GM21526 (cell line): ENCODE results near the gene HPSE2.
"Not testable (repeated sequence)": the region's sequence is repeated elsewhere in the genome, so short reads cannot be mapped to it uniquely, and the experiment has no call there.

ENCODE experiments used
- ATAC-seq: cut with Tn5 transposase; IDR thresholded peaks from one replicate; pipeline ENCODE4 v1.9.1; 2021; ENCODE audit warnings: moderate library complexity; ENCODE audit not compliant: unreplicated experiment, low FRiP score

The HPSE2 gene

DNA sequence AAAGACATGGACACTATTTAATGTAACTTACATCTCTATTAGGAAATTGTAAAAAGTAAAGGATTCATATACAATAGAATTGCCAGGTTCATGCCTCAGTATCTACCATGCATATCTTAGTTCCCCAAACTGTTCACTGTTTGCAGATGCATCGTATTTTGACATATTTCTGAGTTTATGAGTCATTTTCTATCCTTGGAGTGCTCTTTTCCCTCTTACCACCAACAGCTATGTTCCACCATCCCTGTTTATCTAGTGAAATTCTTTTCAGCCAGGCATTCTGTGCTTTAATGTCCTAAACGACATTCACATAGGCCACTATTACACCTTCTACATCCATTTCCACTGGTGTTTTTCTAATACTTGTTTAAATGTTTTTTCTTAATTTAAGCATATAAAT lies 649.6 kb downstream of the HPSE2 start:
- ATAC-seq = no peak

DNA sequence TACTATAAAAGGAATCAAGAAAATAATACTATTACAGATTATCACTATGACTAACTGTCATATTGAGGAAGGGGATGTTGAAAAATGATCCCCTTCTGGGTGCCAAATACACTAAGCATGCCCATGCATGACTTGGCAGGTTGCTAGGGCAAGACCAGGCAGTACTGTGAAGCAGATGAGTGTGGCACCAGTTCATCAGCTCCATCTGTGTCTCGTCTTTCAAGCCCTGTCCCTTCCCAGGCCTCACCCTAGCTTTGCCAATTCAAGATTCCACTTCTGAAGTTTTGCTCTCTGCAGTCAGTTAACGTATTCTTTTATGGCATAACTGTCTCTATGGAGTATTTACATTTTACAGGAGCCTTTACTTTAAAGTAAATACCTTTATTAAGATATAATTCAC lies 653.3 kb downstream of the HPSE2 start:
- ATAC-seq = no peak

DNA sequence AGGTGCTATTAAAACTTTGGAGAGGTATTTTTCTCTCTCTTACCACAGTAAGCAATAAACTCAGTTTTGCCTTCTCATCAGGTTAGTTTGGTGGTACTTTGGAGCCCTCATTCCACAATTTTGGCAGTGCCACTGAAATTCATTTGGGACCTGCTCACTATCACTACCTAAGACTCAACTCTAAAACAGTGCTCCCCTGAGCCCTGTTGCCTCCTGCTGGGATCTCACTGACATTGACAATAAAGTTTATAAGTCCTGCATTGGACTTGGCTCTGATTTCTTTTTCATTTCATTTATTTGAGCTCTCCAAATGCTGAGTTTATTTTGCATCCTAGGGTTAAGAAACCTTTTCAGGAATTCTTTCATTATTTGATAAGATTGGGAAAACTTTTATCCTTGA lies 658.1 kb downstream of the HPSE2 start:
- ATAC-seq = no peak

DNA sequence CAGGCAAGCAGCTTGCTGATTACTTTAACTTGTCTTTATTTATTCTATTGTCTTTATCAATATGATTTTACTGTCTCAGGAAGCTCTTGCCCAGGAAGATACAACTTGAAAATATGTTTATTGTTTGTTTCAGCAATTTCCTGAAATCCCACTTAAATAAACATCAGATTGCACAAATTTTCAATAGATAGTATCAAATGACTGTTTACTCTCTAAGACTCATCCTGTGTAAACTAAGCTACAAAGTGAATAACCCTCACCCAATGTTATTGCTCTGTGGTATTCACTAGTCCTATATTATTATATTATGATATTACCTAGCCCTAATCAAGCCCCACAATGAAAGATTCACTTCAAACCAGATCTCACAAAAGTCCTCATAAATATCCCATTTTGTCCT lies 658.5 kb downstream of the HPSE2 start:
- ATAC-seq = no peak

DNA sequence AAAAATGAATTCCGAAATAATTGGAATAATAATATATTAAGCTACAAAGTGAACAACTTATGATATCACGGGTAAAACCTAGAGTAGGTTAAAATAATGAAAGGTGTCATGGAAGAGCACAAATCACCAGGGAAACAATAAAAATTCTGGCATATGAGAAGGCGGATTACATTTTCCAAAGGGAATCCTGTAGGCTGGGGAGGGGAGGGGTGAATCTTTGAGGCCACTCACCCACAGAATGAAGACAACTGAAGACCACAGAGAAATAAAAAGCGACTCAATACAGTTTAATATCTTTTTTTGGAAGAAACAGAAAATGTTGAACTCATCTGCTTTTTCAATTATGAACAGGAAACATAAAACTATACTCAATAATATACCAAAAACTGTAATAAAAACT lies 659.6 kb downstream of the HPSE2 start:
- ATAC-seq = no peak

DNA sequence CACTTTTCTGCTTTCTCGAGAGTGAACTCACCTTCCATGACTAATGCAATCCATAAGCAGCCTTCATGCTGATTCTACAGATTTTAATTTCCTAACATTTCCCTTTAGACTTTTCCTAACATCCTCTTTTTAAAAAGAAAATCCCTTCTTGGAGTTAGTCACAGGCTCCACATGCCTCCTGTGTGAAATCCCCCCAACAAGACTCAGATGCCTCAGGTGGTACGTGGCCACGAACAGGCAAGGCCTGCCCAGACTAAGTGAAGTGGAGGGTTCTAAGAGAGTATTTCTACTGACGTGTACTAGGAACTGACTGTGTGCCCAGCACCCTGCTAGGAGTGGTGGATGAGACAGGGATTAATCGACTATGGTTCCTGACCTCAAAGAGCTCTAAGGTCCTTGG lies 663.1 kb downstream of the HPSE2 start:
- no peak for ATAC-seq

DNA sequence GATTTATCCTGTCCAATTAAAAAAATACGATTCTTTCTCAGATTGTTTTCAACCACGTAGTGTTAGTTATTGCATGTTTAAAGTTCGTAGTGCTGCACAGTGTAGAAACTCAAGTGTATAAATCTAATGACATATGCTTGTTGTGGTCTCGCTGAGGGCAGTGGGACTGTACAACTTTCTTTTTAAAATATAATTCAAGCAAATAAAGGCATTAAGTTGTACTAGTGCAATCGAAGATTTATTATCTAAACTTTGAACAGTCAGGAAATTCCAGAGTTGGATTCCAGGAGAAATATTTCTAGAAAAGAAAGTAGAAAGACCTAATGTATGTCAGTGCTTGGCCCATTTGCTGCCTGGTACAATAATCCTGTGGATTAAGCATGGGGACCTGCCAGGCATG lies 664.8 kb downstream of the HPSE2 start:
- no peak for ATAC-seq

DNA sequence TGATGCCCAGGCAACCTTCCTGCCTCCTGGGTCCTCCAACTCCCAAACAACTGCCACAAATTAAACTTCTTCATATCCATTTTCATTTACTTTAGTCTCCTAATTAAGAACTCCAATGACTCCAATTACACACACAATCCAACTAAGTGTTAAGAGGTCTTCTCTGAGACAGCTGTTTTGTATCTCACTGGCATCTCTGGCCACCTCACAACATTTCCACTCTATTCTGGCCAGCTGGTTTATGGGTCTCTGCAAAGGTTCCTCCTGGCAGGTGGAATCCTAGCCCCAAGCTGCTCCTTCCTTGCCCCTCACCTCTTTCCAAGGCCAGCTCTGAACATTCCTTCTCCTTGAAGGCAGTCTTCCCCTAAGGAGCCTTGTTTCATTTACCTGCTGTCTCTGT lies 665.8 kb downstream of the HPSE2 start:
- no peak for ATAC-seq

DNA sequence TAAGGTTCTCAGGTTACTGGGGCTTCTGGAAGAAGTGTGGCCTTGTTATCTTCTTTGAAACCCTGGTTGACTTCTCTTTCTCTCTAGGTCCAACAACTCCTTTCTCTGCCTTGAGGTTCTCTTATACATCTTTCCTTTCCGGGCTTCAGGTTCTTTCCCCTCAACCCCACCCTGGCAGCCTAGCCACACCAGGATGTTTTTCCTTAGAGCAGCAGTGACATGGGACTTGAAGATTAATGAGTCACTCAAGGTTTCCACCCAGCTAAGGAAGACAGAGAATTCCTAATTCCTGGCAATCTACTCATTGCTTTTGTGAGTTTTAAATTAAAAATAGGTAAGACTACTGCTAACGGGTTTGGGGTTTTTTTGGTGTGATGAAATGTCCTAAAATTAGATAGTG lies 667.1 kb downstream of the HPSE2 start:
- no peak for ATAC-seq

DNA sequence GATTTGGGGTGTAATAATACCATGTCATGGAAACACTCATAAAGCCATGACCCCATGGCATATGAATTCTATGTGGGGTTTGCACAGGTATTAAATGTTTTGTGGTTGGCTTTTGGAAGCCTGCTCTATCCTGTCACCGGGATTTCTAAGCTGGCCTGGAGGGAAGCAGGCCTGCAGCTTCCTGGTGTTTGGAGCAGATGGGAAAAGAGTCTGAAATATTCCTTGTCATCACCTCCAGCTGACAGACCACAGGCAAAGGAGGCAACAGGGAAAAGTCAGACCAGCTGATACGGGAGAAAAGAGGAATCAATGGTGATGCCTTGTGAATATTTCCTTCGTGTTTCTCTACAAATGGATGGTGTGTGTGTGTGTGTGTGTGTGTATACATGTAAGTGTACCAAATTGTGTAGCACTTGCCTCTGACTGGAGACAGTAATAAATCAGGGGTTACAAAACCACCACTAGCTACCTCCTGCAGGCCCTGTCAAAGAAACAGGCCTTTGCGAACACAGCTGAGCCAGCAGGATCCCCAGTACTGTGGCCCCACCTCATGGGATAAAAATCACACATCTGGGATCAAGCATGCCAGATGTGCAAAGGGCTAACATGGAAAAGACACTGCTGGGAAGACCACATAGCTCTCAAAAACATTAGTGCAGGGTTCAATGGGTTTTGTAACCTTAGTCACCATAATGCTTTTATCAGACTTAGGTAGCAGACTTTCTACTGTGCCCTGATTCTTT lies 668.1 kb downstream of the HPSE2 start:
- ATAC-seq = no peak

DNA sequence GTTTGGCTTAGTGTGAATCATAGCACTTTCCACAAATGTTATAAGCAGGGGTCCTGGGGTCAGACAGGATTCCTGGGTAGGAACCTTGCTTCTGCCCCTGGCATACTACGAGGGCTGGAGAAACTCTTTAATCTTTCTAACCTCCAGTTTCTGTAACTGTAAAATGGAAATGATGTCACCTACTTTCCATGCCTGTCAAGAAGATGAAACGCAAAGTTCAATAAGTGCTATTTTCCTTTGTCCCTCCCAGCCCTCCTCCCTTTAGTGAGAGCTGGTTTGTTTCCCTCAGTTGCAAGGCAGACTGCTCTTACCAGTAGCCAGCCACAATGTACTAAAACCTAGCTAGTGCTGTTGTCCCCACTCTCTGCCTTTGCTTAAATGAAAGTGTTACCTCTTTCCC lies 671.8 kb downstream of the HPSE2 start:
- no peak for ATAC-seq

DNA sequence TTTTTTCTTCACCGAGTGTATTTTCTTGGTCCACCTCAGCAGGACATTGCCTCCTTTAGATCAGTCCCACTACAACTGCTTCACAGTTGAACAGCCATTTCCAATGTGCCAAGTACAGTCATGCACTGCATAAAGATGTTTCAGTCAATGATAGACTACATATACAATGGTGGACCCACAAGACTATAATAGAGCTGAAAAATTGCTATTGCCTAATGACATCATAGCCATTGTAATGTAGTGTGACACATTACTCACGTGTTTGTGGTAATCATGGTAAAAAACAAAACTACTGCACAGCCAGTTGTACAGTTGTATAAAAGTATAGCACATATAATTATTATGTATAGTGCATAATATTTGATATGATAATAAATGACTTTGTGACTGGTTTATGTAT lies 675.1 kb downstream of the HPSE2 start:
- no peak for ATAC-seq

DNA sequence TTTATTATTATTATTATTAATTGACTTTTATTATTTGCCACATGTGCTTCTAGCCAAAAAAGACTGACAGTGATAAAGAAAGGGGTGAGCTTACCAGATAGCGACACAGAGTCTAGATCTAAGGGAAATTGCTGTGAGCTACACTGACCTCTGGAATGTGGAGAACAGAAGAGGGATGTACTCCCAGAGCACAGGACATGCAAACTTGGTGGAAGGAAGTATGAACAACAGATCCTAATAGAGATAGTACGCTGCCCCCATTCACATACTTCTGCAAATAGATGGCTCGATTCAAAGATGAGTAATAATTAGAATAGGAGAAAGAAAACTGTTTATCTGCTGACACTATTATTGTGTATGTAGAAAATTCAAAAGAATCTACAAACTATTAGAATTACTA lies 679.6 kb downstream of the HPSE2 start:
- ATAC-seq = no peak

DNA sequence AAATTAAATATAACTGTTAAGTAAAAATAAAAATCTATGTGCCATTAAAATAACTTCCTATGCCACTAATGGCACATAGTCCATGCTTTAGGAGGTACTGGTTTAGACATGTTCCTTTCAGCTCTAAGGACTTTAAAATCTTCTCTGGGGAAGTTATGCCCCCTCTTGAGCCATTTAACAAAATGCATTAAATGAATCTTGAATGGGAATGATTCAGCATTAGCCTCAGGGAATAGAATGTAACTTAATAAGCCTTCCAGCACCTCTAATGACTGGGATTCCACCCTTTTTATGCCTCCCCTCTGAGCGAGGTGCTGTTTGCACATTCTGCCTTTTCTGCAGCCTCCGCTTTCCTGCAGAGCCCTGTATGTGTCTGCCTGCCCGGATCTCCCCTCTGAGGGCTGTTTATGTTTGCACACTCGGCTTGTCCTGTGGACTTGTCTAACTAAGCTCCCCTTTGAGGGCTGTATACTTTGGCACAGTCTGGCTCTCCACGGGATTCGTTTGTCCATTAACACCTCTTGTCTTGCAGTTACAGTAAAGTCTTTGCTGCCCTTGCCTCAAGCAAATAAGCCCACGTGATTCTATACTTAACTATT lies 680.5 kb downstream of the HPSE2 start:
- no peak for ATAC-seq

DNA sequence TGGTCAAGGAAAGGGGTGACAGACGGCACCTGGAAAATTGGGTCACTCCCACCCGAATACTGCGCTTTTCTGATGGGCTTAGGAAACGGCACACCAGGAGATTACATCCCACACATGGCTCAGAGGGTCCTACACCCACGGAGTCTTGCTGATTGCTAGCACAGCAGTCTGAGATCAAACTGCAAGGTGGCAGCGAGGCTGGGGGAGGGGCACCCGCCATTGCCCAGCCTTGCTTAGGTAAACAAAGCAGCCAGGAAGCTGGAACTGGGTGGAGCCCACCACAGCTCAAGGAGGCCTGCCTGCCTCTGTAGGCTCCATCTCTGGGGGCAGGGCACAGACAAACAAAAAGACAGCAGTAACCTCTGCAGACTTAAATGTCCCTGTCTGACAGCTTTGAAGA lies 694.1 kb downstream of the HPSE2 start:
- not testable (repeated sequence) for ATAC-seq

DNA sequence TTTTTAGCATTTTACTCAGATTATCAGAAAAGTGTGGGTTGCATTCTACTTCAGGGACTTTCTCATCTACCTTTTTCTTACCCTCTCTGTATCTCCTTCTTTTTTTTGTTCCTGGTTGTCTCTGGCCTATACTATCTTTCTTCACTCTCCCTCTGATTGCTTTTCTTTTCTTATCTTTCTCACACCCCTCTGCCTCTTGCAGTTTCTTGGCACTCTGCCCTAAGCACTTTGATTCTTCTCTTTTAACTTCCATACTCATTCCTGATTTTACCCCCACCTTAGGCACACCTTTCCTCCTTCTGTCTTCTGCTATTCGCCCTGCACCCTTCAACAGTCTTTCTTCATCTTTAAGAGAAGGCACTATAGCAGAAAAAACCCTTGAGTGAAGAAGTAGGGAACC lies 696.1 kb downstream of the HPSE2 start:
- no peak for ATAC-seq

DNA sequence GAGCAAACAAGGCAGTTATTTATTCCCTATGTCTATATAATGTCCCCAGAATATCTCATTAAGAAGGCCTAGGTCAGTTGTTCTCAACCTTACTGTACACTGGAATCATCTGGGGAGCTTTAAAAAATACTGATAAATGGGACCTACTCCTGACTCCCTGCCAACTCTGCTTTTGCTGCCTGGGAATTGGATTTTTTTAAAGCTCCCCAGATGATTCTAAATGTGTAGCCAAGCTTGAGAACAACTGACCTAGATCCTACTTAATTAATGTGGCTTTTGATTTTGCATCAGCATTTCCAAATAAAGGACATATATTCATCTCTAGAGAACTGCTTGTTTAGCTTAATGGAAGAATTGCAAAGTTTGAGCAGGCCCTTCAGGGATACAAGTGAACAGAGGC lies 697.2 kb downstream of the HPSE2 start:
- ATAC-seq = no peak

DNA sequence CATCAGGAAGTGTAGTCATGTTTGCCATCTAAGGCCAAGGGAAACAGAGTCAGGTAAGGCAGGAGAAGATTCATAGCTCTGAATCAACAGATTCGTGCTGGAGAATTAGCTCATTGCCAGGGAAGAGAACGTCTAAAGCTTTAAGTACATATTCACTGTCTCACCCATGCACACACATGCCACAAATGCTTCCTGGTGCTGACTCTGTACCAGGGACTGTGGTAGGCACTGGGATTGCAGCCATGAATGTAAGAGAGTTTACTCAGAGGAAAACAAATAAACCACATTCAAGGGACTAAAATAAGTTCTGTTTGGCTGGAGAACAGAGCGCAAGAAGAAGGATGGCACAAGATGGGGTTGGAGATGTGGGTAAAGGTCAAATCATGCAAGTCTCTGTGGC lies 699.1 kb downstream of the HPSE2 start:
- no peak for ATAC-seq

DNA sequence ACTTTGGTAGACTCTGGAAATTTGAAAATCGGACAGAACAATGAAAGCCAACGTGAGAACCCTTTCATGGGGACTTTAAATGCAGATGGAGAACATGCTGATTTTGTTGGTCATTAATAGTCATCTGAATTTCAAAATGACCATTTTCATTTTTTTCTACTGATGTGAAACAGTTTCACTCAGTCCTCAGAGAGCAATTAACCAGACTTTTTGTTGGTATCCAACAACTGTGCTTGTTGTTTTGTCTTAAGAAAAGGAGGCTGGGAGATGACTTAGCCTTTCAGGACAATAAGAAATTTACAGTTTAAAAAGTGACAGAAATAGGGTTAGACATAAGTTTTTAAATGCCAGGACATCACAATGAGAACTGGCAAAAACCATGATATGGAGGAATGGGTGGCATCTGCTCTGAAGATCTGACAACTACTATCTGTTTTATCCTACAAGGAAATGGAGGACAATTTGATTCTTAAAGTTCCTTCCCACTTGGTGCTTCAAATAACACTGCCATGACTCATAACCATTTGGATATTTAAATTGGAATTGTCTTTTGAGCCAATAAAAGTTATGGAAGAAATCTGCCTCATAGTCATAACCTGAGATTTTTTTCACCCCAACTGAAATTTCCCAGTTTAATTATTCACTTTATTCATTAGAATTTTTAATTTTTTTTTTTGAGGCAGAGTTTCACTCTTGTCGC lies 701.8 kb downstream of the HPSE2 start:
- ATAC-seq = no peak

DNA sequence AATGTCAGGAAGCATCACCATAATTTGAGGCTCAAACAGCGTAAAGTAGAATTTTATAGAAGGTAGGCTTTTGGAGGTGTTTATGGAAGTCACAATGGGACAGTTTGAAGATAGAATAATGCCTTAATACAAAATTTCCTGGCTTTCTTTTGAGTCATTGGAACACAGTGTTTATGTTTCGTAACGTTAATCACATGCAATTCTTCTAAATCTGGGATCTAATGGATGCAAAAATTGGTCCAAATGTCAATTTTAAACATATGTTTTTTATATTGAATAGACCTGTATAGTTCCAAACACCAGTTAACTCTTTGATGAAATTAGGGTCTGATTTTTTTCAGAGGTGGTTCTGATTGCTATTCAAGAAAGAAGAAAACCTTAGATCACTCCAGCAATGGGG lies 702.4 kb downstream of the HPSE2 start:
- ATAC-seq = no peak

DNA sequence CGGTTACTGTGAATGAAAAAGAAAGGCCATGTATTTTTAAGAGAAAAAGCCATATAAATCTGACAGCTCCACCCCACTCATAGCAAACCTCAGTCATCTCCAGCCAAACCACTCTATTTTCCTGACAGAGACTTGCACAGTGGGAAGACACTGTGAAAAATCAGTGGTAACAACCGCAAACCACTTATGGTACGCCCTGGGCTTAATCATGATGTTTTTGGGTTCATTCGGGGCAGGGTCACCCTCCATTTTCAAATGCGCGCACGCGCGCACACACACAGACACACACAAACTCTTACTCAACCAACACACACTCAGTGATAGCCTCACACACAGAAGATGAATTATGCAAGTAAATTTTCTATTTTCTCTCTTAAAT lies 706.9 kb downstream of the HPSE2 start:
- ATAC-seq = no peak

DNA sequence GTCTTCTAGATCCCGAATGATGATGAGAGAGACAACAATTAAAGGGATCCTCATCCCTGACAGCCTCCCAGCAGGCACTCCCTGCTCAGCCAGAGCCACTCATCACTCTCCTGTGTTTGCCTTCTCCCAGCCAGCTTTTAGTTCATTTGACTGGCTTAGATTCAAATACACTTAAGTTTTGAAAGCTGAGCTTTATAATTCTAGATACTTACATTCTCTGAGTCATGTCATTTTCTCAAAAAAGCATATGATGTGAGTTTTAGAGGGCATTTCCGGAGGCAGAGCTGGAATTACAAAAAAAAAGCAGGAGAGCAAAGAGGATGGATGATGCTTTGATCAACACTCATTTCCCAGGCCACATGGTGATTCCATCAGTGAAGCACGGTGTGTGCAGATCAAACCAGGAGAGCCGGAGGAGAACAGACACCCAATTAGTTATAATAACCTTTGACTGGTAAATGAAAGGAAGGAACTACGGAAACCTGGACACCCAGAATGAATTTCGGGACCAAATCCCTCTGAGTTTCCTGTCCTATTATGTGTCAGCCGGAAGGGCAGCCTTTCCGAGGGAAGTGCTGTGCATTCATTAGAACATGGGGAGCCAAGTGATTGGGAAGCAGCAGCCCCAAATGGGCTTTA lies 707.4 kb downstream of the HPSE2 start:
- ATAC-seq = no peak
